GM18511 (cell line): ENCODE measurements around the gene PLPP3.
"Not testable (repeated sequence)": the region's sequence is repeated elsewhere in the genome, so short reads cannot be mapped to it uniquely, and the experiment has no call there.

Source experiments
- ATAC-seq: cut with Tn5 transposase; IDR thresholded peaks from one replicate; pipeline ENCODE4 v1.9.1; 2021; ENCODE audit warnings: mild to moderate bottlenecking, moderate library complexity; ENCODE audit not compliant: unreplicated experiment

PLPP3 gene

GRCh38 chr1:56578963-56579875 lies at the start of gene PLPP3:
TSS of gene PLPP3 (minus strand) at chr1:56579563. CDS start at chr1:56579016, 547 bp downstream.
- peak; percentile 58 for ATAC-seq

- ATAC-seq = no peak
Observed at GRCh38 chr1:56627636-56628039, 48.3 kb upstream of the PLPP3 start.

GRCh38 chr1:56627019-56627635 lies 47.8 kb upstream of the PLPP3 start:
- no peak for ATAC-seq

- no peak for ATAC-seq
Observed at GRCh38 chr1:56626546-56626945, 47.2 kb upstream of the PLPP3 start.

- ATAC-seq = no peak
Observed at GRCh38 chr1:56625819-56626440, 46.6 kb upstream of the PLPP3 start.

GRCh38 chr1:56617141-56617540 lies 37.8 kb upstream of the PLPP3 start:
- no peak for ATAC-seq

- ATAC-seq = not testable (repeated sequence)
Observed at GRCh38 chr1:56610770-56611169, 31.4 kb upstream of the PLPP3 start.

- not testable (repeated sequence) for ATAC-seq
Observed at GRCh38 chr1:56610097-56610496, 30.7 kb upstream of the PLPP3 start.

GRCh38 chr1:56595397-56596191 lies 16.2 kb upstream of the PLPP3 start:
- ATAC-seq = not testable (repeated sequence)

- no peak for ATAC-seq
Observed at GRCh38 chr1:56591909-56592308, 12.5 kb upstream of the PLPP3 start.

GRCh38 chr1:56590520-56591011 lies 11.2 kb upstream of the PLPP3 start:
- no peak for ATAC-seq

- no peak for ATAC-seq
Observed at GRCh38 chr1:56589369-56589768, 10.0 kb upstream of the PLPP3 start.

- no peak for ATAC-seq
Observed at GRCh38 chr1:56586502-56586901, 7.1 kb upstream of the PLPP3 start.

GRCh38 chr1:56585985-56586384 lies 6.6 kb upstream of the PLPP3 start:
- ATAC-seq = no peak

- peak; percentile 71 for ATAC-seq
Observed at GRCh38 chr1:56584910-56585528, 5.7 kb upstream of the PLPP3 start.

GRCh38 chr1:56583957-56584468 lies 4.7 kb upstream of the PLPP3 start:
- ATAC-seq = no peak

- no peak for ATAC-seq
Observed at GRCh38 chr1:56580771-56581170, 1.4 kb upstream of the PLPP3 start.

- ATAC-seq = peak; percentile 25
Observed at GRCh38 chr1:56578138-56578962, 1.0 kb downstream of the PLPP3 start.
